ENCODE measurements around the gene CAMK2D.
"Not testable (repeated sequence)": the region's sequence is repeated elsewhere in the genome, so short reads cannot be mapped to it uniquely, and the experiment has no call there.

Gene CAMK2D

GRCh38 chr4:113708250-113708649 is 53.3 kb downstream of the CAMK2D start:
- no peak for DNase-seq (ENCODE audit: extremely low read depth, insufficient read length)
- Histone ChIP-seq H3K36me3 (ENCODE audit: control insufficient read depth, insufficient read depth, low read length) (no peaks in the 10 kb centered on the region), H3K27me3 (replicated peaks; ENCODE audit: control insufficient read depth, insufficient read depth, low read length) (no peaks in the 10 kb centered on the region), H3K4me3 (replicated peaks; ENCODE audit: low read depth, low read length) (no peak overlapping the region)
- no peak for TF ChIP-seq CTCF (IDR thresholded peaks at IDR 0.05; ENCODE audit: insufficient read depth, low read length, poor library complexity, severe bottlenecking)

GRCh38 chr4:113707048-113707447 is 54.5 kb downstream of the CAMK2D start:
- Histone ChIP-seq H3K4me3 (replicated peaks; ENCODE audit: low read depth, low read length) (no peak overlapping the region), H3K27me3 (replicated peaks; ENCODE audit: control insufficient read depth, insufficient read depth, low read length) (no peaks in the 10 kb centered on the region), H3K36me3 (ENCODE audit: control insufficient read depth, insufficient read depth, low read length) (no peaks in the 10 kb centered on the region)
- no peak for DNase-seq (ENCODE audit: extremely low read depth, insufficient read length)
- no peak for TF ChIP-seq CTCF (IDR thresholded peaks at IDR 0.05; ENCODE audit: insufficient read depth, low read length, poor library complexity, severe bottlenecking)

- not testable (repeated sequence) for H3K4me3 ChIP-seq (replicated peaks; ENCODE audit: low read depth, low read length); H3K36me3 ChIP-seq (ENCODE audit: control insufficient read depth, insufficient read depth, low read length); H3K27me3 ChIP-seq (replicated peaks; ENCODE audit: control insufficient read depth, insufficient read depth, low read length); DNase-seq (ENCODE audit: extremely low read depth, insufficient read length)
Observed at GRCh38 chr4:113705097-113705496, 56.4 kb downstream of the CAMK2D start.

- H3K4me3 ChIP-seq (replicated peaks; ENCODE audit: low read depth, low read length); H3K27me3 ChIP-seq (replicated peaks; ENCODE audit: control insufficient read depth, insufficient read depth, low read length); DNase-seq (ENCODE audit: extremely low read depth, insufficient read length); H3K36me3 ChIP-seq (ENCODE audit: control insufficient read depth, insufficient read depth, low read length): not testable (repeated sequence)
Observed at GRCh38 chr4:113702596-113702995, 58.9 kb downstream of the CAMK2D start.

GRCh38 chr4:113701169-113701568 is 60.4 kb downstream of the CAMK2D start:
- DNase-seq (ENCODE audit: extremely low read depth, insufficient read length), result no peak
- Histone ChIP-seq H3K27me3 (replicated peaks; ENCODE audit: control insufficient read depth, insufficient read depth, low read length) (no peaks in the 10 kb centered on the region), H3K36me3 (ENCODE audit: control insufficient read depth, insufficient read depth, low read length) (no peaks in the 10 kb centered on the region), H3K4me3 (replicated peaks; ENCODE audit: low read depth, low read length) (no peak overlapping the region)
- TF ChIP-seq CTCF (IDR thresholded peaks at IDR 0.05; ENCODE audit: insufficient read depth, low read length, poor library complexity, severe bottlenecking), result no peak

- Histone ChIP-seq H3K36me3 (ENCODE audit: control insufficient read depth, insufficient read depth, low read length) (no peaks in the 10 kb centered on the region), H3K4me3 (replicated peaks; ENCODE audit: low read depth, low read length) (no peak overlapping the region), H3K27me3 (replicated peaks; ENCODE audit: control insufficient read depth, insufficient read depth, low read length) (no peaks in the 10 kb centered on the region)
- no peak for DNase-seq (ENCODE audit: extremely low read depth, insufficient read length)
- no peak for TF ChIP-seq CTCF (IDR thresholded peaks at IDR 0.05; ENCODE audit: insufficient read depth, low read length, poor library complexity, severe bottlenecking)
Observed at GRCh38 chr4:113700602-113701150, 60.9 kb downstream of the CAMK2D start.

GRCh38 chr4:113699772-113700171 is 61.8 kb downstream of the CAMK2D start:
- H3K4me3 ChIP-seq (replicated peaks; ENCODE audit: low read depth, low read length), result no peak overlapping the region
- no peak for DNase-seq (ENCODE audit: extremely low read depth, insufficient read length)
- TF ChIP-seq CTCF (IDR thresholded peaks at IDR 0.05; ENCODE audit: insufficient read depth, low read length, poor library complexity, severe bottlenecking), result no peak
- no peaks in the 10 kb centered on the region for H3K27me3 ChIP-seq (replicated peaks; ENCODE audit: control insufficient read depth, insufficient read depth, low read length)
- H3K36me3 ChIP-seq (ENCODE audit: control insufficient read depth, insufficient read depth, low read length), result no peaks in the 10 kb centered on the region

All from GM06990 (cell line).